NT2/D1 (cell line): Measurements from ENCODE around the gene VAPB.

Experiments
- SUZ12 ChIP-seq: IDR thresholded peaks from 2 replicates; pipeline ENCODE4 v1.6.1; 2011; ENCODE audit not compliant: insufficient read length, insufficient read depth; ENCODE audit errors: extremely low read depth
- YY1 ChIP-seq: IDR thresholded peaks from 2 replicates; pipeline ENCODE4 v1.6.1; 2011; ENCODE audit not compliant: insufficient read length, insufficient read depth
- ZNF274 ChIP-seq: IDR thresholded peaks from 2 replicates; pipeline ENCODE4 v1.6.1; 2011; ENCODE audit warnings: mild to moderate bottlenecking, low read depth, low read length

GRCh38 chr20:58375759-58376352 lies 13.2 kb upstream of the VAPB start:
- TF ChIP-seq SUZ12, result no peak
- TF ChIP-seq YY1, result no peak
- no peak for TF ChIP-seq ZNF274
